ENCODE measurements around the gene TOX2. TPM values are rescaled to one million over a fixed set of nuclear protein-coding genes. Genes with fewer than 3 reads are reported as not detected.

TOX2 gene
- total RNA-seq, 1 experiment from 2014 or later: 117 TPM

DNA sequence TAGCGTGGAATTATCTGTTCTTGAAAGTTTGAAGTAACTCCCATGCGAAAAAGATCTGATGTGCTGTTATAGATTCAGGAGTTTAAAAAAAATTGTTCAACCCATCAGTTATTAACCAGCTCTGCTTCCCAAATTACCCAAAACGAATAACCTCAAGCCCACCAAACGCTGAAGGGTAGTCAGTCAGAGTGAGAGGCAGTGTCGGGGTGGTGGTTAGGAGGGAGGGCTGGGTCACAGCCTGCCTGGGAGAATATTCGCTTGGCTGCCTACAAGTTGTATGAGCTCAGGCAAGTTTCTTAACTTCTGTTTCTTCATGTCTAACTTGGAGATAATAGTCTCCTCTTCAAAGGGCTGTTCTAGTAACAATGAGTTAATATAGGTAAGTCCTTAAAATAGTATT lies 157.7 kb downstream of the TOX2 start:
- no peak for DNase-seq (ENCODE audit: low spot score)
- Histone ChIP-seq H3K36me3 (ENCODE audit: insufficient read depth, low read length, poor library complexity, severe bottlenecking) (peaks cover 14% of the 10 kb centered on the region), H3K27ac (ENCODE audit: low read depth, low read length, poor library complexity, severe bottlenecking) (no peak overlapping the region), H3K9me3 (ENCODE audit: low read depth, low read length, poor library complexity, severe bottlenecking) (no peaks in the 10 kb centered on the region), H3K4me3 (ENCODE audit: low read depth, low read length, poor library complexity, severe bottlenecking) (no peak overlapping the region), H3K4me1 (ENCODE audit: insufficient read depth, low read length, poor library complexity, severe bottlenecking) (no peaks in the 10 kb centered on the region), H3K27me3 (replicated peaks; ENCODE audit: insufficient read depth, low read depth, low read length, poor library complexity) (no peaks in the 10 kb centered on the region)
- intact Hi-C loops (cut with micrococcal nuclease; ENCODE audit: unreplicated experiment): no loop called here
- BruUV-seq (replicated peaks): no TSS peak
- ChIA-PET CTCF (no interaction called here), POLR2A (ENCODE audit: low non-redundant PET) (no interaction called here)
- TF ChIP-seq EZH2 (IDR thresholded peaks at IDR 0.05; ENCODE audit: borderline replicate concordance, low read depth, low read length, poor library complexity, severe bottlenecking): no peak
- TF ChIP-seq, protein P1, sequence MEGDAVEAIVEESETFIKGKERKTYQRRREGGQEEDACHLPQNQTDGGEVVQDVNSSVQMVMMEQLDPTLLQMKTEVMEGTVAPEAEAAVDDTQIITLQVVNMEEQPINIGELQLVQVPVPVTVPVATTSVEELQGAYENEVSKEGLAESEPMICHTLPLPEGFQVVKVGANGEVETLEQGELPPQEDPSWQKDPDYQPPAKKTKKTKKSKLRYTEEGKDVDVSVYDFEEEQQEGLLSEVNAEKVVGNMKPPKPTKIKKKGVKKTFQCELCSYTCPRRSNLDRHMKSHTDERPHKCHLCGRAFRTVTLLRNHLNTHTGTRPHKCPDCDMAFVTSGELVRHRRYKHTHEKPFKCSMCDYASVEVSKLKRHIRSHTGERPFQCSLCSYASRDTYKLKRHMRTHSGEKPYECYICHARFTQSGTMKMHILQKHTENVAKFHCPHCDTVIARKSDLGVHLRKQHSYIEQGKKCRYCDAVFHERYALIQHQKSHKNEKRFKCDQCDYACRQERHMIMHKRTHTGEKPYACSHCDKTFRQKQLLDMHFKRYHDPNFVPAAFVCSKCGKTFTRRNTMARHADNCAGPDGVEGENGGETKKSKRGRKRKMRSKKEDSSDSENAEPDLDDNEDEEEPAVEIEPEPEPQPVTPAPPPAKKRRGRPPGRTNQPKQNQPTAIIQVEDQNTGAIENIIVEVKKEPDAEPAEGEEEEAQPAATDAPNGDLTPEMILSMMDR (conservative IDR thresholded peaks at IDR 0.05; ENCODE audit: low read depth, low read length): no peak

DNA sequence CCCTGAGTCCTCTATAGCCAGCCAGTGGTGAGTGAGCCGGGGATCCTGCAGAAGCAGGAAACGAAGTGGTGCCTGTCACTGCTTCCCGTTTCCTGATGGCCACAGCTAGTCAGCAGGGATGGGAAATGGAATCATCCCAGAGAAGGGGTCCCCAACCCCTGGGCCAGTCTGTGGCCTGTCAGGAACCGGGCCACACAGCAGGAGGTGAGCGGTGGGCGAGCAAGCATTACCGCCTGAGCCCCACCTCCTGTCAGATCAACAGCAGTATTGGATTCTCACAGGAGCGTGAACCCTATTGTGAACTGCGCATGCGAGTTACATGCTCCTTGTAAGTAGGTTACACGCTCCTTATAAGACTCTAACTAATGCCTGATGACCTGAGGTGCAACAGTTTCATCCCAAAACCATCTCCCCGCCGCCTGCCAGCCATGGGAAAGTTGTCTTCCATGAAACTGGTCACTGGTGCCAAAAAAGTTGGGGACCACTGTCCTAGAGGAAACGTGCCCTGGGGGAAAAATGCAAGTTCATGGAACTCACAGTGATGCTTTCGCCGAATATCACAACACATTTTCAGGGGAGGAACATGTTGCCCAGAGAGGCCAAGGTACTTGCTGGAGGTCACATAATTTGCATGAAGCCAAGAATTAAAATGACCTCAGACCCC lies 158.5 kb downstream of the TOX2 start:
- intact Hi-C loops (cut with micrococcal nuclease; ENCODE audit: unreplicated experiment): no loop called here
- BruUV-seq (replicated peaks): no TSS peak
- ChIA-PET CTCF (no interaction called here), POLR2A (ENCODE audit: low non-redundant PET) (no interaction called here)
- peaks cover 8% of the 10 kb centered on the region for H3K36me3 ChIP-seq (ENCODE audit: insufficient read depth, low read length, poor library complexity, severe bottlenecking)
- TF ChIP-seq, protein P1 (conservative IDR thresholded peaks at IDR 0.05; ENCODE audit: low read depth, low read length): no peak
- TF ChIP-seq EZH2 (IDR thresholded peaks at IDR 0.05; ENCODE audit: borderline replicate concordance, low read depth, low read length, poor library complexity, severe bottlenecking): no peak
- no peak overlapping the region for H3K4me3 ChIP-seq (ENCODE audit: low read depth, low read length, poor library complexity, severe bottlenecking)
- H3K27me3 ChIP-seq (replicated peaks; ENCODE audit: insufficient read depth, low read depth, low read length, poor library complexity): no peaks in the 10 kb centered on the region
- H3K27ac ChIP-seq (ENCODE audit: low read depth, low read length, poor library complexity, severe bottlenecking): no peak overlapping the region
- H3K4me1 ChIP-seq (ENCODE audit: insufficient read depth, low read length, poor library complexity, severe bottlenecking): no peaks in the 10 kb centered on the region
- H3K9me3 ChIP-seq (ENCODE audit: low read depth, low read length, poor library complexity, severe bottlenecking): no peaks in the 10 kb centered on the region
- DNase-seq (ENCODE audit: low spot score): no peak

DNA sequence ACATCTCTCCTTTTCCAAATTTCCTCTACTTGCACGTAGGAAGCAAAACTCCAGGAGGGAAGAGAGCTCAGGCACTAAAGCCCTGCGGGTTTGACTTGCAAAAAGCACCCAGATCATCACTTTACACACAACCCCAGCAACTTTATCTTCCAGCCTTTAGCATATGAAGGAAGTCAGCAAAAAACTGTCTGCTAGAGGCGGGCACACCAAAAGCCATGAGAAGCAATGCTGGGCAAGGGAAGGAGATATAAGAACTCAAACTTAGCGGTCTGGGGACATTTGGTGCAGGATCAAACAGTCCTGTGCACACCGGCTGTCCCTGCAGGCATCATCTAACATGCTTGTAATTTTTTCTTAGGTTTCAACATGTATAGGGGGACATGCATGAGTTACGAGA lies 159.0 kb downstream of the TOX2 start:
- intact Hi-C loops (cut with micrococcal nuclease; ENCODE audit: unreplicated experiment): no loop called here
- no peaks in the 10 kb centered on the region for H3K9me3 ChIP-seq (ENCODE audit: low read depth, low read length, poor library complexity, severe bottlenecking)
- CTCF ChIA-PET: no interaction called here
- peaks cover 8% of the 10 kb centered on the region for H3K36me3 ChIP-seq (ENCODE audit: insufficient read depth, low read length, poor library complexity, severe bottlenecking)
- BruUV-seq (replicated peaks): no TSS peak
- no peak for DNase-seq (ENCODE audit: low spot score)
- H3K4me1 ChIP-seq (ENCODE audit: insufficient read depth, low read length, poor library complexity, severe bottlenecking): no peaks in the 10 kb centered on the region
- H3K27ac ChIP-seq (ENCODE audit: low read depth, low read length, poor library complexity, severe bottlenecking): no peak overlapping the region
- H3K4me3 ChIP-seq (ENCODE audit: low read depth, low read length, poor library complexity, severe bottlenecking): no peak overlapping the region
- TF ChIP-seq, protein P1 (conservative IDR thresholded peaks at IDR 0.05; ENCODE audit: low read depth, low read length): no peak
- TF ChIP-seq EZH2 (IDR thresholded peaks at IDR 0.05; ENCODE audit: borderline replicate concordance, low read depth, low read length, poor library complexity, severe bottlenecking): no peak
- no peaks in the 10 kb centered on the region for H3K27me3 ChIP-seq (replicated peaks; ENCODE audit: insufficient read depth, low read depth, low read length, poor library complexity)
- POLR2A ChIA-PET (ENCODE audit: low non-redundant PET): no interaction called here

Data from A673 (cell line).